HG02763 (cell line): ENCODE results near the gene ACAP3.

Source experiments
- ATAC-seq: cut with Tn5 transposase; IDR thresholded peaks from one replicate; pipeline ENCODE4 v1.9.1; 2021; ENCODE audit warnings: mild to moderate bottlenecking, moderate library complexity; ENCODE audit not compliant: unreplicated experiment

The ACAP3 gene

DNA sequence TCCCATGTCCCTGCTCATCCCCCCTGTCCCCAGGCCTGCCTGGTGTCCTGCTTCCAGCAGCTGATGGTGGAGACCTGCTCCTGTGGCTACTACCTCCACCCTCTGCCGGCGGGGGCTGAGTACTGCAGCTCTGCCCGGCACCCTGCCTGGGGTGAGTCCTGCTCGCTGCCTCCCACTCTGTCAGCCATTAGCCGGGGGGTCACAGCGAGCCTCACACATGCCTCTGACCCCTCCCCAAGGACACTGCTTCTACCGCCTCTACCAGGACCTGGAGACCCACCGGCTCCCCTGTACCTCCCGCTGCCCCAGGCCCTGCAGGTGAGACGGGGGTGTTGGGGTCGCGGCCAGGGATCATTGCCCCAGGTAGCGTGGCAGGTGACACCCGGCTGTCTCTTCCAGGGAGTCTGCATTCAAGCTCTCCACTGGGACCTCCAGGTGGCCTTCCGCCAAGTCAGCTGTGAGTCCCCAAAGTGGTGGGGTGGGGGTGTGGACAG is 17.4 kb downstream of the ACAP3 start:
- ATAC-seq, result no peak

GRCh38 chr1:1287288-1288110 is 20.2 kb downstream of the ACAP3 start:
- ATAC-seq, result no peak

DNA sequence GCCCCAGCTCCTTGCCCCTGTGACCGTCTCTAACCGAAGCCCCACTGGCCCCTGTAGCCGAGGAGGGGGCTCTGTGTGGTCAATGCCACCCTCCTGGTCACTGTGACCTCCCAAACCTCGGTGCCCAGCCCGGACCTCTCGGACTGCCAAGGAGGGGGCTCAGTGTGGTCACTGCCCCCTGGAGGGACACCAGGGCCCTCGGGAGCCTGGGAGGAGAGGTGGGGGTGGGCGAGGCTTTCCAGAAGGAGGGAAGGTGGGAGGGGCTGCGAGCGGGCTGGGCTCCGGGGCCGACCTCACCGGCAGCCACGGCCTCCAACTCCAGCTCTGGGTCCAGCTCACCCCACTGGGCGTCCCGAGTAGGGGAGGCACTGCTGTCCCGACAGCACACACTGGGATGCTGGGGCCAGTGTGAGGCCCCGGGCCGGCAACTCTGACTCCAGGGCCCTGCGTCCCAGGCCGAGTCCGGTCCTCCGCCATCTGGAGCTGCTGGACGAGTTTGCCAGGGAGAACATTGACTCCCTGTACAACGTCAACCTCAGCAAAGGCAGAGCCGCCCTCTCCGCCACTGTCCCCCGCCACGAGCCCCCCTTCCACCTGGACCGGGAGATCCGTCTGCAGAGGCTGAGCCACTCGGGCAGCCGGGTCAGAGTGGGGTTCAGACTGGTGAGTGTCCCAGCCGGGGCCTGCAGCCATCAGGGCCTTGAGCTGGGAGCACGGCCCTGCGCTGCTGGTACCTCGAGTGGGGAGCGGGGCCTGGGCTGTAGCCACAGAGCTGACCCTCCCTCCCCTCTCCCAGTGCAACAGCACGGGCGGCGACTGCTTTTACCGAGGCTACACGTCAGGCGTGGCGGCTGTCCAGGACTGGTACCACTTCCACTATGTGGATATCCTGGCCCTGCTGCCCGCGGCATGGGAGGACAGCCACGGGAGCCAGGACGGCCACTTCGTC is 21.1 kb downstream of the ACAP3 start:
- no peak for ATAC-seq

DNA sequence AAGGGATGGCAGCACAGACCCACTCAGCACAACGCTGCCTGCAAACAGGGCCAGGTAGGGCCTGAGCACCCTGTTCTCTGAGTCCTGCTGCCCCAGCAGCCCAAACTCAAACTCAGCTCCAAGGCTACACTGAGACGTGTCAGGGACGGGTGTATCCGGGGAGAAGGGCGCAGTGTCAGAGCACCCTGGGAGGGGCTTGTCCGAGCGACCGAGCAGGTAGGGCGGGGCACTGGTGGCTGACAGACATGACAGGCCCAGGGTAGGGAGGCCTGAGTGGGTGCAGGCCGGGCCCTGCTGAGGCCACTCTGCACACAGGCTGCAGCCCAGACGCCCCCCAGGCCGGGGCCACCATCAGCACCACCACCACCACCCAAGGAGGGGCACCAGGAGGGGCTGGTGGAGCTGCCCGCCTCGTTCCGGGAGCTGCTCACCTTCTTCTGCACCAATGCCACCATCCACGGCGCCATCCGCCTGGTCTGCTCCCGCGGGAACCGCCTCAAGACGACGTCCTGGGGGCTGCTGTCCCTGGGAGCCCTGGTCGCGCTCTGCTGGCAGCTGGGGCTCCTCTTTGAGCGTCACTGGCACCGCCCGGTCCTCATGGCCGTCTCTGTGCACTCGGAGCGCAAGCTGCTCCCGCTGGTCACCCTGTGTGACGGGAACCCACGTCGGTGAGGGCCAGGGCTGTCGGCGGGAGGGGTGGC is 22.0 kb downstream of the ACAP3 start:
- no peak for ATAC-seq

DNA sequence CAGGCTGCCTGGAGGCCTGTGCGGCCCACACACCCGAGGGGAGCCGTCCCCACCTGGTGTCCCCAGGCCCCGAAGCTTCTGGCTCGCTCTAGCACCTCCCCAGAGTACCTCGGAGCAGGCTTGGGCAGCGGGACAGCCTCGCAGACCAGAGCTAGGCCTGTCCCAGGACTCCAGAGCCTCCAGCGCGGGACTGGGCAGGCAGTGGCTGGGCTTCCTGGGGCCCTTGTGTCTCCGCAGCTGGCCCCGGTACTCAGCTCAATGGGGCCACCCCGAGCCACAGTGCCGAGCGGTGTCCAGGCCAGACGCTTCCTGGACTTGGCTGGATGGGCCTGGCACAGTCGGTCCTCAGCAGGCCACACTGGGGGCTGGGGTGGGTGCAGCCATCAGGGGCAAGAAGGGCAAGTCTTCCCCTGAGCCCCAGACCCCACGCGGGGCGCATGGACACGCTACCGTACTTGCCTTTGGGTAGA is 22.6 kb downstream of the ACAP3 start:
- no peak for ATAC-seq

DNA sequence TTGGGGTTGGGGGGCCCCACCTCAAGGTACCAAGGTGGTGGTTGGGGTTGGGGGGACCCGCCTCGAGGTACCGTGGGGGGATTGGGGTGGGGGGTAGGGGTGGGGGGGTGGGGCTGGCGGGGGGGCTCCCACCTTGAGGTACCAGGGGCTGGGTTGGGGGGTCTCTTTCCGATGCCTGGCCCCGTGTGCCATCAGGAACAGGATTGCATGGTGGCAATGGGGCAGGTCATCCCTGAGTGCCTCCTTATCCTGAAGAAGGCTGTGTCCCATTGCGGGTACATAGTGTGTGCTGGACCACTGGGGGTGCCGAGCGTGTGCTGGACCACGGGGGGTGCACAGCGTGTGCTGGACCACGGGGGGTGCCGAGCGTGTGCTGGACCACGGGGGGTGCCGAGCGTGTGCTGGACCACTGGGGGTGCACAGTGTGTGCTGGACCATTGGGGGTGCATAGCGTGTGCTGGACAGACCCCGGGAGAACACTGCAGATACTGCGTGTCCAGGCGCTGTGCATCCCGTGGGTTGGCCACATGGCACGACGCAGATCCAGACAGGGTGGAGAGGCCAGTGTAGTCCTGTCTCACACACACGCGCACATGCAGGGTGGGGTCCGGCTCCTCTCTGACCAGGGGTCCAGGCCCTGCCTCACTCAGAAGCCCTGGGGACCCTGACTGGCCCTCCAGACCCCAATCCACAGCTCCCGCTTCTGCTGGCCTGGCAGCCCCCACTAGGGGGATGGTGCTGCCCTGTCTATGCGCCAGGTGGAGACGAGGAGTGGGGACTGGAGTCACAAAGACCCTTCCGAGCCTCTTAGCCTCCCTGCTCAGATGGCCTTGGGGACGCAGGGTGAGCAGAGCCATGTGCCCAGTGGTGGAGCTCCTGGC is 23.3 kb downstream of the ACAP3 start:
- no peak for ATAC-seq

- ATAC-seq, result no peak
Measured at GRCh38 chr1:1283821-1284220, 23.9 kb downstream of the ACAP3 start.

DNA sequence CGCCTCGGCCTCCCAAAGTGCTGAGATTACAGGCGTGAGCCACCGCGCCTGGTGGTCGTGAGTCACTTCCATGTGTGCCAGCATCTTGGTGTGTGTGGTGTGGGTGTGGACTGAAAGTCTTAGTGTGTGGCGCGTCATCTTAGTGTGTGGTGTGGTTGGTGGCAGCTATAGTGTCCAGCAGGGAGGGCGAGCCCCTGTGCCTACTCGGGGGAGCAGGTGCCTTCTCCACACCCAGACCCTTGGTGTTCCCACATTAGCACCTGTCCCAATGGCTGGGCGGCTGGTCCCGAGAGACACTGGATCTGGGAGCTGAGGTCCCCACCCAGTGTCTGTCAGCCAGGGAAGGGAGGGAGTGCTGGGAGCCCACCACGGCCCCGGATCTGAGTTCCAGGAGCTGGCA is 24.7 kb downstream of the ACAP3 start:
- no peak for ATAC-seq

DNA sequence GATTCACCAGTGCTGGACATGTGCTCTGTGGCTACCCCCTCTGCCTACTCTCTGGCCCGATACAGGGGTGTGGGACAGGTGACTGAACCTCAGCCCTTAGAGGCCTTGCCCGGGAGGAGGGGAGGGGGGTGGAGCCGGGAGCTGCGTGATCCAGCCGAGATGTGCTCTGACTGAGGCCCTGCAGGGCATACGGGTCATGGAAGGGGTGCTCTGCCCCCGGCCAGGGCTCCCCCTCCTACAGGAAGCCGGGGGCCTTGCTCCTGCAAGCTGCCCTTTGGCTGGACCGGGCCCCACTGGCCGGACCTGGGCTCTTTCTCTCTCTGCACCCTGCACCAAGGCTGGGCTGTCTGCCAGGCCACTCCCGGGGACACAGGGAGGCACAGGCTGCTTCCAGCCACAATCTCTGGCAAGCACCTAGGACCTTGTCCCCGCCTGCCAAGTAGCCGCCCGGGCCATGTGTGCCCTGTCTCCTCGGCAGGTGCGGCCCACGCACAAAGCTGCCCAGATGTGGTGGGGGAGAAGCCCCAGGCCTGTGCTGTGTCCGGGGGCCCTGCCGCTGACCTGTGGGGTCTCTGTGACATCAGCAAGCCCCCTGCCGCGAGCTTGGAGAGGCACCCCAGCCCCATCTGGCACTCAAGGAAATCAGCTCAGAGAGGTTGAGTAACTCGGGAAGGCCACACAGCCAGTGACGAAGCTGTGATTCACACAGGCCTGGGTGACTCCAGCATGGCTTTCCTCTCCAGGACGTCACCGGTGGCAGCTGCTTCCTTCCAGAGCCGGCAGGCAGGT is 26.0 kb downstream of the ACAP3 start:
- ATAC-seq, result no peak

DNA sequence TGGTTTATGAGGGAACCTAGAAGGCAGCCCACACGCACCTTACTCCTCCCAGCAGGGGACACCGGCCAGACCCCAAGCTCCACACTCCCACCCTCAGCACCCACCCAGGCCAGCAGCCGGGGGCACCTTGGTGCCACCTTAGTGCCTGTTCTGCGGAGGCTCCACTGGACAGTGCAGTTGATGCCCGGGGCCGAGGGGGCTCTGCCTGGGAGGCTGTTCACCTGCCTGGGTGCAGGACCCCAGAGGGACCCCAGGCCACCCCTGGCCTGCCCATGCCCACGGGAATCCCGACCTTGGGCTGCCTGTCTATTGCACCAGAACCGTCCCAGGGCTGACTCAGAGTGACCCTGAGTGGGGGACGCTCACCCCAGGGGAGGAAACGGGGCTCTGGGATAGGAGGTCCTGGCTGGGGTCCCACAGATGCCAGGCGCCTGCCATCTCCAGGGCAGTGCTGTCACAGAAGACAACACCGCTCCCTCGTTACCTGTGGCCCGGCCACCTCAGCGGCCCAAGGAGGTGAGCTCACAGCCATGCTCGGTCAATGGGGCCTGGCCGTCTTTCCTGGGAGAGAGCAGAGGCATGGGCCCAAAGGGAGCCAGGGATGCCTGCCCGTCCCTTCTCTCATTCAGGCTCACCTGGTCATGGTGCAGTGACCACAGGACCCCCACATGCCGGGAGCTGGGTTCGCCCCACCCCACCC is 26.8 kb downstream of the ACAP3 start:
- ATAC-seq, result no peak

DNA sequence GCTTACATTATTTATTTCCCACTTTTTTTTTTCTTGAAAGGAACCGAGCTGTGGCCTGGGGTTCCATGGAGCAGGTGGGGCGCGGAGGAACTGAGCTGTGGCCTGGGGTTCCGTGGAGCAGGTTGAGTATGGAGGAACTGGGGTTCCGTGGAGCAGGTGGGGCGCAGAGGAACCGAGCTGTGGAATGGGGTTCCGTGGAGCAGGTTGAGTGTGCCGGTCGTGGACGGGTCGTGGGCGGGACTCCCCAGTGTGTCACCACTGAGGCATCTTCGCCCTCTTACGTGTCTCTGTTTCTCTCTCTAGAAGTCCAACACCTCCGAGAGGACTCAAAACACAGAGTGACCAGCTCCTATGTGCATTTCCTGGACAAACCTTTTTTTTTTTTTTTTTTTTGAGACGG is 28.7 kb downstream of the ACAP3 start:
- ATAC-seq, result no peak

- ATAC-seq, result no peak
Measured at GRCh38 chr1:1278620-1279019, 29.1 kb downstream of the ACAP3 start.

DNA sequence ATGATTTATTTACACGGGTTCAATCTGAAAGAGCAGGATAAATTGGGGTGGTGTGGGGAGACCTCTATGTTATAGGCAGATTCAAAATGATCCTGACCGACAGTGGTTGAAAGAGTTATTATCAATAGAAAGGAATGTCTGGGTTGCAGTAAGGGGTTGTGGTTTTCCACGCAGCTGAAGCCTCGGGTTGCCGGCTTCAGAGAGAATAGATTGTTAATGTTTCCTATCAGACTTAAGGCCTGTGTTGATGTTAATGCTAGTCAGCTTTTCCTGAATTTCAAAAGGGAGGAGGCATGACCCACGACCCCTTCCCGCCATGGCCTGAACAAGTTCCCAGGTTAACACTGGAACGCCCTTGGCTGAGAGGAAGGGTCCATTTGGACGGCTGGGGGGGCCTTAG is 31.9 kb downstream of the ACAP3 start:
- no peak for ATAC-seq

DNA sequence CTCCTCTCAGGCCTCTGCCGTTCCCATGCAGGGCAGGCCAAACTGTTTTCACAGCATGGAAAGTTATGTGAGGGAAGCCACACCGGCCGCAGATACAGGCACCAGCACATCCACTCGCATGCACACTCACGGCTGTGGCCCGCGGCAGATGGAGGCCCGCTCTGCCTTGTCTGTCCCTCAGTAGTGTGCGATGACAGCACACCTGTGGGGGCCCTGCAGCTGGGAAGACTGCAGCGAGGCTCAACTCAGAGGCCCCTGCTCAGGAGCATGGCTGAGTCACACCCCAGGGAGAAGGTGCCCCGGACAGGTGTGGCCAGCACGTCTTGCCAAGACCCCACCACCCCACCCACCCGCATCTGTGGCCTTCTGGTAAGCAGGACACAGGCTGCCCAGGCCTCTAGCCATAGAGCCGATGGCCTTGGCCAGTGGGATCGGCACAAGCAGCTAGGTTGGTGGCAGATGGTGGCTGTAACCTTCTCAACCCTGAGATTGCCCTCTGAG is 32.7 kb downstream of the ACAP3 start:
- no peak for ATAC-seq

GRCh38 chr1:1274299-1274930 is 33.3 kb downstream of the ACAP3 start:
- ATAC-seq, result no peak

- ATAC-seq, result peak; percentile 91
Measured at GRCh38 chr1:1273512-1274298, 34.0 kb downstream of the ACAP3 start, which contains the start of gene UBE2J2. Gene UBE2J2 (minus strand): TSS chr1:1273854. CDS start chr1:1267992, 5,862 bp downstream.

- peak; percentile 9 for ATAC-seq
Measured at GRCh38 chr1:1273209-1273511, 34.6 kb downstream of the ACAP3 start.
